ENCODE results near the gene TCF3.

DNA sequence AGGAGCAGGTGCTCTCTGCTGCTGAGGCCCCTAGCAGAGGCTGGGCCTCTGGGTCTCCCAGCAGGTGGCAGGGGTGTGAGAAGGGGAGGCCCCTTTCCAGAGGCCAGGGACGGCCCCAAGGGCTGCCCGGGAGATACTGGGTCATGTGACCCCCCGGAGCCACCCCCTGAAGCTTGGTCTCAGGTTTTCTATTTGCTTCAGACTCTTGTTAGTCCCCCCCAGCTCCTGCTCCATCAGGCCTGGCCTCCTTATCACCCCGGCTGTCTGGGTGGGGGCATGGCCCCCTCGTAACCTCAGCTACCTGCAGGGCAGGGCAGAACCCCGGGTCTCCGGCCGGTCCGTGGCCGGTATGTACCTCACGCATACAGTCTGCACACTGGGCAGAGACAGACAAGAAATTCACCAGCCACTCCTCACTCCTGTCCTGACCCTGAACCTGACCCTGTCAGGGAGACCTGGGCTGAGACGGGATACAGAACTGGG, 13.2 kb upstream of the TCF3 start:
- TF ChIP-seq POLR2A (IDR thresholded peaks at IDR 0.05; ENCODE audit: low read depth, low read length), result no peak
- no peak for TF ChIP-seq SPI1 (IDR thresholded peaks at IDR 0.05; ENCODE audit: low read depth, low read length)
- no peak for TF ChIP-seq POLR2AphosphoS5 (IDR thresholded peaks at IDR 0.05; ENCODE audit: low read depth, low read length)
- TF ChIP-seq TAF1 (IDR thresholded peaks at IDR 0.05; ENCODE audit: low read depth, low read length), result no peak
- TF ChIP-seq PAX5 (IDR thresholded peaks at IDR 0.05; ENCODE audit: insufficient read depth, low read length, severe bottlenecking), result no peak
- TF ChIP-seq POU2F2 (IDR thresholded peaks at IDR 0.05; ENCODE audit: low read depth, low read length), result no peak
